ENCODE results near the gene LARP1.

LARP1 gene

DNA sequence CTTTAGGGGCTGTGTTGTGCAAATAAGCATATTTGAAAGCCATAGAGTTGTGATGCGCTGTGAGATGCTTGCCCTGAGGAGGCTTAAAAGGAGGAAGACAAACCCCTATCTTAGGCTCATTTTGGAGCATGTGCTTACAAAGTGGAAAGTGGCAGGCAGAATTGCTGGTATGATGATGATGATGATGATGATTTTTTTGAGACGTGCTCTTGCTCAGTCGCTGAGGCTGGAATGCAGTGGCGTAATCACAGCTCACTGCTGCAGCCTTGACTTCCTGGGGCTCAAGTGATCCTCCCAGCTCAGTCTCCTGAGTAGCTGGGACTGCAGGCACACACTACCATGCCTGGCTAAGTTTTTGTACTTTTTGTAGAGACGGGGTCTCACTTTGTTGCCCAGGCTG, 104.9 kb downstream of the LARP1 start:
- no peak for DNase-seq

DNA sequence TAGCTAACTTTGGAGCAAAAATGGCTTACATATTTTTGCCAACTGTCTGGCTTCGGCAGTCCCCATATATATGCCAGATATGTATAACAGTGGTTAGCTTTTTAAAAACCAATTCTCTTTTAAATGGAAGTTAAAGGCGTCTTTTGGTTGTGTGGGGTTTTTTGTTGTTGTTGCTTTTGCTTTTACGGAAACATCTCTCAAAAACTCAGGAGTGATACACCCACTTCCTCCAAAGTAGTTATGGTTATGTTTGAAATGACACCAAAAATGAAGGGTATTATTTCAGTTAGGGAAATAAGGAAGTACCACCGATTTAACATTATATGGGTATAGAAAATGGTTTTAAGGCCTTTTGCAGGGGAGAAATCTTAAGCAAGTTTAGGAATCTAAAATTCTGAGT, 105.6 kb downstream of the LARP1 start:
- DNase-seq, result no peak

DNA sequence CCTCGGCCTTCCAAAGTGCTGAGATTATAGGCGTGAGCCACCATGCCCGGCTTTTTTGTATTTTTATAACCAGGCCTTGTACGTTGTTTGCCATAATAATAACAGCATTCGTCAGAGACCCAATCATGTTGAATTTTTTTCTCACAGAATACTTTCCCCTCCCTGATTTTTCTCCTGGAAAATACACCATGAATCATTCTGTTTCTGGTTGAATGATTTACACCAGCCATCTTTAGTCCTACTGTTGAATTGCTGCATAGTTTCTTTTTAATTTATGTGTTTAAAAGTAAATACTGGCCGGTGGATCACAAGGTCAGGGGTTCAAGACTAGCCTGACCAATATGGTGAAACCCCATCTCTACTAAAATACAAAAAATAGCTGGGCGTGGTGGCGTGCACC, 106.8 kb downstream of the LARP1 start:
- DNase-seq, result no peak

DNA sequence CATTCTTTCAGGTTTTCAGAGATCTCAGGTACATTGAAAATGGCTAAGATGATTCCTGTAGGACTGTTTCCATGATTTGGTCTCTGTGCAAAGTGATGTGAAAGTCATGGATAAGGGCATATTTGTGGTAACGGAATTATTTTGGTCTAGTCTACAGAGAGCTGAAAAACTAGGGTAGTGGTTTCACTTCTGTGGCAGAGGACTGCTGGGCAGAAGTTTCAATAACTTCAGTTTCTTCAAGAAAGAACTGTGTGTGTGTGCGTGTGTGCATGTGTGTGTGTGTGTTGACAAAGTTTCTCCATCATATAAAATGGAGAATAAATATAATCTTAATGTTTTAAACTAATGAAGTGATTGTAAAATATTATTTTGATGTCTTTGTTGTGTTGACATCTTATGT, 107.6 kb downstream of the LARP1 start:
- DNase-seq, result no peak

DNA sequence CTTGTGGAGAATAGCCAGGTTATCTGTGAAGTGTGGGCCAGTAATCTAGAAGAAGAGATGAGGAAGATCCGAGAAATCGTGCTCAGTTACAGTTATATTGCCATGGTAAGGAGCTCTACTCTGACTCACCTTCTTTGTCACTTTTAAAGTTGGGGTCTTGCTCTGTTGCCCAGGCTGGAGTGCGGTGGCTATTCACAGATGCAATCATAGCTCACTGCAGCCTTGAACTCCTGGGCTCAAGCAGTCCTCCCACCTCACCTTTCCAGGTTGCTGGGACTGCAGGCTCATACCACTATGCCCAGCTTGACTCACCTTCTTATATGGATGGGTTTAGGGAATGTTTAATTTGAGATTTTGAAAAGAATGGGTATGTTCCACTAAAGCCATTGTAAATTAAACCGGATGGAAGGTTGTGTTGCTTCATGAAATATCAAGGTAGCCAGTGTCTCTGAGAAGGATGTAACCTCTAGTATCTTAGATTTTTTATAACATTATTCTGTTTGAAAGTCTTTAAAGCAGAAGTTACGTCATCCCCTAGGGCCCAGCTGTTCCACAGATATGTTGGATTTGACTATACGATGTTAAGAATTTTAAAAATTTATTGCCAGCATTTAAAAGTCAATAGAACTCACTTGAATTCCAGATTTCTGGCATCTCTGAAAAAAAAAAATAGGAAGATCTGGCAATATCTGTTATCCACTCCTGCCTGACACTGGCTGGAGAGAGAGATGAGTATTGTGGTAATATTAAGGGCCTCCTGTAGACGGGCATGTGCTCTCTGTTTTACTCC, 108.3 kb downstream of the LARP1 start:
- no peak for DNase-seq

DNA sequence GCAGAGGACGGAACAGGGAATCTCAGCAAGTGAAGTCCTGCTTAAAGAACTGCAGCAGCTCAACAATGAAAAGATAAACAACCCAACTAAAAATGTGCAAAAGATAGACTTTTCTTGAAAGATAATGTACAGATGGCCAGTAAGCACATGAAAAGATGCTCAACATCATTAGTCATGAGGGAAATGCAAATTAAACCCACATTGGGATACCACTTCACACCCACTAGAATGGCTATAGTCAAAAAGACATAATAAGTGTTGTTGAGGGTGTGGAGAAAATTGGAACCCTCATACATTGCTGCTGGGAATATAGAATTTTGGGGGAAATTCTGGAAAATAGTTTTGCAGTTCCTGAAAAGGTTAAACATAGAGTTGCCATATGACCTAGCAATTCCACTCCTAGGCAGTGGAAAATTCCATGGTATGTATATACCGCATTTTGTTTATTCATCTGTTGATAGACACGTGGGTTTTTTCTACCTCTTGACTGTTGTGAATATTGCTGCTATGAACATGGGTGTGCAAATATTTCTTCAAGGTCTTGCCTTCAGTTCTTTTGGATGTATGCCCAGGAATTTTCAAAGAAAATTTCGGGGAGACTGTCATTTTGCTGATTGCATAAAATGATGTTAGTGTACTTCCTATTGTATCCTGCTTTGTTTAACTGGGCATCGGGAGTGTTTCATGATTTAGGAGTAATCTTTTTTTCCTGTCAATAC, 110.4 kb downstream of the LARP1 start:
- DNase-seq, result no peak

DNA sequence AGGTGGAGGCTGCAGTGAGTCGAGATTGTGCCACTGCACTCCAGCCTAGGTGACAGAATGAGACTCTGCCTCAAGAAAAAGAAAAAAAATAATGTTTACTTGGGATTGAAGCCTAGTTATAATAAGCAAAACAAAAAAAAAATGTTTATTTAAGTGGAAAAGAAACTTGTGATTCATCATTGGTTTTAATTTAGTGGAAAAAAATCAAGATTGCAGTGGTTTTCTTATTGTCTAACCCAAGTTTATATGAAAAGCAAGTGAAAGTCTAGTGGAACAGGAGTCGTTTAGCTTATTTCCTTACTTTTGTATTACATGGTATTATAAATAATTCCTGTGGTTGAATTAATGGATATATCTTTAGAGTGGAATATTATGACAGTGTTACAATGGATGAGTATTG, 111.7 kb downstream of the LARP1 start:
- no peak for DNase-seq
